Measurements from ENCODE around the gene P2RY6.

Gene P2RY6

GRCh38 chr11:73295996-73296318, 23.8 kb downstream of the P2RY6 start:
- H4K20me1 ChIP-seq (ENCODE audit: insufficient read depth, low read length, poor library complexity, severe bottlenecking), result no peaks in the 10 kb centered on the region
- H3K9me2 ChIP-seq (replicated peaks; ENCODE audit: low read depth, low read length), result no peaks in the 10 kb centered on the region
- H3K4me1 ChIP-seq (ENCODE audit: insufficient read depth, low read length, poor library complexity, severe bottlenecking), result no peaks in the 10 kb centered on the region
- H3K4me2 ChIP-seq (ENCODE audit: low read depth, low read length, poor library complexity, severe bottlenecking), result no peak overlapping the region
- no peaks in the 10 kb centered on the region for H3F3A ChIP-seq (ENCODE audit: low read depth)
- TF ChIP-seq EZH2phosphoT487 (IDR thresholded peaks at IDR 0.05; ENCODE audit: borderline replicate concordance), result no peak
- TF ChIP-seq, protein P1, sequence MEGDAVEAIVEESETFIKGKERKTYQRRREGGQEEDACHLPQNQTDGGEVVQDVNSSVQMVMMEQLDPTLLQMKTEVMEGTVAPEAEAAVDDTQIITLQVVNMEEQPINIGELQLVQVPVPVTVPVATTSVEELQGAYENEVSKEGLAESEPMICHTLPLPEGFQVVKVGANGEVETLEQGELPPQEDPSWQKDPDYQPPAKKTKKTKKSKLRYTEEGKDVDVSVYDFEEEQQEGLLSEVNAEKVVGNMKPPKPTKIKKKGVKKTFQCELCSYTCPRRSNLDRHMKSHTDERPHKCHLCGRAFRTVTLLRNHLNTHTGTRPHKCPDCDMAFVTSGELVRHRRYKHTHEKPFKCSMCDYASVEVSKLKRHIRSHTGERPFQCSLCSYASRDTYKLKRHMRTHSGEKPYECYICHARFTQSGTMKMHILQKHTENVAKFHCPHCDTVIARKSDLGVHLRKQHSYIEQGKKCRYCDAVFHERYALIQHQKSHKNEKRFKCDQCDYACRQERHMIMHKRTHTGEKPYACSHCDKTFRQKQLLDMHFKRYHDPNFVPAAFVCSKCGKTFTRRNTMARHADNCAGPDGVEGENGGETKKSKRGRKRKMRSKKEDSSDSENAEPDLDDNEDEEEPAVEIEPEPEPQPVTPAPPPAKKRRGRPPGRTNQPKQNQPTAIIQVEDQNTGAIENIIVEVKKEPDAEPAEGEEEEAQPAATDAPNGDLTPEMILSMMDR (conservative IDR thresholded peaks at IDR 0.05; ENCODE audit: low read length), result no peak
- H3K27me3 ChIP-seq (ENCODE audit: insufficient read depth, low read length, poor library complexity, severe bottlenecking), result no peaks in the 10 kb centered on the region
- no peak overlapping the region for H3K4me3 ChIP-seq (ENCODE audit: low read length, poor library complexity, severe bottlenecking)
- 0 out of 2 replicates have a peak overlapping the region, but pooled peaks have one; percentile 64 for H2AFZ ChIP-seq (ENCODE audit: low read length)
- H3K9me3 ChIP-seq (ENCODE audit: insufficient read depth, low read depth, low read length), result no peaks in the 10 kb centered on the region
- H3K79me2 ChIP-seq (ENCODE audit: insufficient read depth, low read length), result no peaks in the 10 kb centered on the region
- H3K9ac ChIP-seq (ENCODE audit: low read depth, low read length, poor library complexity, severe bottlenecking), result no peak overlapping the region
- H3K36me3 ChIP-seq (ENCODE audit: insufficient read depth, low read length), result no peaks in the 10 kb centered on the region

- no peaks in the 10 kb centered on the region for H3K4me1 ChIP-seq (ENCODE audit: insufficient read depth, low read length, poor library complexity, severe bottlenecking)
- no peaks in the 10 kb centered on the region for H3K9me3 ChIP-seq (ENCODE audit: insufficient read depth, low read depth, low read length)
These were observed 24.5 kb downstream of the P2RY6 start for GRCh38 chr11:73296501-73297230.

GRCh38 chr11:73297231-73297590, 25.1 kb downstream of the P2RY6 start:
- Histone ChIP-seq H3K36me3 (ENCODE audit: insufficient read depth, low read length) (no peaks in the 10 kb centered on the region), H3K9me2 (replicated peaks; ENCODE audit: low read depth, low read length) (no peaks in the 10 kb centered on the region), H3K79me2 (ENCODE audit: insufficient read depth, low read length) (no peaks in the 10 kb centered on the region), H3K4me2 (ENCODE audit: low read depth, low read length, poor library complexity, severe bottlenecking) (no peak overlapping the region), H3K4me1 (ENCODE audit: insufficient read depth, low read length, poor library complexity, severe bottlenecking) (no peaks in the 10 kb centered on the region), H4K20me1 (ENCODE audit: insufficient read depth, low read length, poor library complexity, severe bottlenecking) (no peaks in the 10 kb centered on the region), H3K9ac (ENCODE audit: low read depth, low read length, poor library complexity, severe bottlenecking) (no peak overlapping the region), H3K9me3 (ENCODE audit: insufficient read depth, low read depth, low read length) (no peaks in the 10 kb centered on the region), H2AFZ (ENCODE audit: low read length) (no peak overlapping the region), H3K4me3 (ENCODE audit: low read length, poor library complexity, severe bottlenecking) (no peak overlapping the region), H3K27me3 (ENCODE audit: insufficient read depth, low read length, poor library complexity, severe bottlenecking) (no peaks in the 10 kb centered on the region), H3F3A (ENCODE audit: low read depth) (no peaks in the 10 kb centered on the region)
- no peak for TF ChIP-seq EZH2phosphoT487 (IDR thresholded peaks at IDR 0.05; ENCODE audit: borderline replicate concordance)
- TF ChIP-seq, protein P1 (conservative IDR thresholded peaks at IDR 0.05; ENCODE audit: low read length), result no peak

More at GRCh38 chr11:73296501-73297230, 24.5 kb downstream of the P2RY6 start:
- Histone ChIP-seq H4K20me1 (ENCODE audit: insufficient read depth, low read length, poor library complexity, severe bottlenecking) (no peaks in the 10 kb centered on the region), H2AFZ (ENCODE audit: low read length) (no peak overlapping the region), H3K9ac (ENCODE audit: low read depth, low read length, poor library complexity, severe bottlenecking) (no peak overlapping the region), H3K4me2 (ENCODE audit: low read depth, low read length, poor library complexity, severe bottlenecking) (no peak overlapping the region), H3K9me2 (replicated peaks; ENCODE audit: low read depth, low read length) (no peaks in the 10 kb centered on the region), H3K79me2 (ENCODE audit: insufficient read depth, low read length) (no peaks in the 10 kb centered on the region), H3K4me3 (ENCODE audit: low read length, poor library complexity, severe bottlenecking) (no peak overlapping the region), H3K27me3 (ENCODE audit: insufficient read depth, low read length, poor library complexity, severe bottlenecking) (no peaks in the 10 kb centered on the region), H3K36me3 (ENCODE audit: insufficient read depth, low read length) (no peaks in the 10 kb centered on the region), H3F3A (ENCODE audit: low read depth) (no peaks in the 10 kb centered on the region)
- TF ChIP-seq, protein P1 (conservative IDR thresholded peaks at IDR 0.05; ENCODE audit: low read length), result no peak
